Stimulated activated CD4-positive, alpha-beta T cell treated with anti-CD3 and anti-CD28 coated beads, Interleukin-12 subunit alpha, Interleukin-12 subunit beta, amount 100 ng/mL, for 24 hours (primary cell): ENCODE measurements around the gene TCEANC2.

Experiments used
- DNase-seq, 2 experiments: peaks; one replicate each; pipeline ENCODE4 v3.0.0-alpha.2; 2020; ENCODE audit warnings: low read depth in 2 of 2

TCEANC2 gene

GRCh38 chr1:54114001-54114400, 60.6 kb downstream of the TCEANC2 start:
- DNase-seq, result no peak

GRCh38 chr1:54114955-54115354, 61.5 kb downstream of the TCEANC2 start:
- DNase-seq, result no peak

- no peak for DNase-seq
Measured at GRCh38 chr1:54115520-54115919, 62.1 kb downstream of the TCEANC2 start.

- DNase-seq, result no peak
Measured at GRCh38 chr1:54117815-54118563, 64.6 kb downstream of the TCEANC2 start.

DNA sequence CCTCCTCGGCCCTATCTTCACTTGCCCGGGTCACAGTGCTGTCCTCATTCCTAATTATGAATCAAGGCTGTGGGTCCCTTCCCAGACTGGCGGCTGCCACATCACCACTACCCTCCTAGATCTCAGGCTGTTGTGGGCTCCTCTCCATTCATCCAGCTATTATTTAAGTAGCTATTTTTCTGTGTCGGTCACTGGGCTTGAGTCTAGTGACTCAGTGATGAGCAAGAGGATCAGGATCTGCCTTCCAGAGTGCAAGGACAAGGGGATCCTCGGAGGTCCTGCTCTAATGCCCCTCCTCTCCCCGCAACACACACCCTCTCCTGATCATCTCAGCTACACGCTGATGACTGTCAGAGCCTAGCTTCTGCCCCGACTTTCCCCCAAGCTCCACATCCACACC, 65.3 kb downstream of the TCEANC2 start:
- DNase-seq, result no peak

DNA sequence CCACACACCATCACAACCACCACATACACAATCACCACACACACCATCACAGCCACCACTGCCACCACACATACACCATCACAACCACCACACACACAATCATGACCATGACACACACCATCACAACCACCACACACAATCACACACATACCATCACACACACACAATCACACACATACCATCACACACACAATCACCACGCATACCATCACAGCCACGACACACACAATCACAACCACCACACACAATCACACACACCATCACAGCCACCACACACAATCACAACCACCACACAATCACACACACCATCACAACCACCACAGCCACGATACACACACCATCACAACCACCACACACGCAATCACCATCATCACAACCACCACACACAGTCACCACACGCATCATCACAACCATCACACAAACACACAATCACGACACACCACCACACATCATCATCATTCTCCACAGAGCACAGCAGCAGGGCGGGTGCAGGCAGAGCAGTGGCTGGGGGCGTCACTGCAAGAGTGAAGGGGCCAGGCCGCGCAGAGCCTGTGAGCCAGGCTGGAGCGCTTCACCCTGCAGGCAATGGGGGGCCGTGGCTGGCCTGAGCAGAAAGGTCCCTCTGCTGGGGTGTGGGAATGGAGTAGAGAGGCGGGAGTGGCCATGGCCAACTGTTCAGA, 66.8 kb downstream of the TCEANC2 start:
- DNase-seq, result no peak

DNA sequence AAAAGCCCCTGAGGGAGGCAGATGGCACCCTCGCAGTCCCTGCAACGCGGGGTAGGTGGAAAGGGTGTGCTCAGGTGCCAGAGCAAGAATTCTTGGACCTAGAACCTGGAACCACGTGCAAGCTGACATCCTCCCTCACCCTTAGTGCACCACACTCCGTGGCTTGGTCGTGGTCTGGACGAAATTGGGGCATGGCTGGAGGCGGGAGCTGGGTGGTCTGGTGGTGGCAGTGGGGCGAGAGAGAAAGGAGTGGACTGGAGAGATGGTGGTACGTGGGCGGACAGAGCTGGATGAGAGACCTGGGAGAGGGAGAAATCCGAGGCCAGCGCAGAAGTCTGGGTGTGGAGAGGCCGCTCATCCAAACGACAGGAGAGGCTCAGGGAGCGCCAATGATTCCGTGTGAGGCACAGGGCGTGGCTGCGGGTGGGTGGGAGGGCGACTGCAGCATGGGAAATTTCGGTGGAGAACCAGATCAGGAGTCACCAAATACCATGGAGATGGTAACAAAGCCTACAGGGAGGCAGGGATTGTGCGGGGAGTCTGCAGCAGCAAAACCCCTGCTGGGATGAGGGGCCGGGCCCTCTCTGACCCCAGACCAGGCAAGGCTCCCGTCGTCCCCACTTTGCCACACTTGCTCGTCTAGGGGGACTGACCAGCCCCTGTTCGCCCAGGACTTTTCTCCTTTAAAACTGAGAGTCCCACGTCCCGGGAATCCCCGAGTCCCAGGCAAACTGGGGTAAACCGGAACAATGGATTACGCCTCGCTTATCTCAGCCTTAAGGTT, 67.5 kb downstream of the TCEANC2 start:
- DNase-seq, result no peak

GRCh38 chr1:54121482-54122134, 68.2 kb downstream of the TCEANC2 start:
- peak; percentile 28 to 54 for DNase-seq

- DNase-seq, result no peak
Measured at GRCh38 chr1:54122135-54122751, 68.8 kb downstream of the TCEANC2 start.

GRCh38 chr1:54122992-54123391, 69.6 kb downstream of the TCEANC2 start:
- no peak for DNase-seq

- no peak for DNase-seq
Measured at GRCh38 chr1:54124472-54124871, 71.1 kb downstream of the TCEANC2 start.

DNA sequence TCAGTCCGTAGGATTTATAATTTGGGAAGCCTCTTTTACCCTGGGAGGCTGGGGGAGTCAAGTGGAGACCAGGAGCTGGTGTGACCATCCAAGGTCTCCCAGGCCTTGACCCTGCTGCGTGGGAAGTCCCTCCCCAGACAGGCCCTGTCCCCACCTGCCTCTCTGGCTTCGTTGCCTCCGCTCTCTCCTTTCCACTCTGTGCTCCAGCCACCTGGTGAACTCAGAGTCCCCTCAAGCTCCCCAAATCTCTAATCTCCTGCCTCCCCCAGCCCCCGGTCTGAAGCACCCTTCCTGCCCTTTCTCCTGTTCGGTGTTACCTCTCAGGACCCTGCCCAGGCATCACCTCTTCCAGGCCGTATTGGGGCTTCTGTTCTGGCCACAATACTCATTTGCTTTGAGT, 71.5 kb downstream of the TCEANC2 start:
- DNase-seq, result no peak

GRCh38 chr1:54125386-54126070, 72.1 kb downstream of the TCEANC2 start:
- DNase-seq, result no peak

DNA sequence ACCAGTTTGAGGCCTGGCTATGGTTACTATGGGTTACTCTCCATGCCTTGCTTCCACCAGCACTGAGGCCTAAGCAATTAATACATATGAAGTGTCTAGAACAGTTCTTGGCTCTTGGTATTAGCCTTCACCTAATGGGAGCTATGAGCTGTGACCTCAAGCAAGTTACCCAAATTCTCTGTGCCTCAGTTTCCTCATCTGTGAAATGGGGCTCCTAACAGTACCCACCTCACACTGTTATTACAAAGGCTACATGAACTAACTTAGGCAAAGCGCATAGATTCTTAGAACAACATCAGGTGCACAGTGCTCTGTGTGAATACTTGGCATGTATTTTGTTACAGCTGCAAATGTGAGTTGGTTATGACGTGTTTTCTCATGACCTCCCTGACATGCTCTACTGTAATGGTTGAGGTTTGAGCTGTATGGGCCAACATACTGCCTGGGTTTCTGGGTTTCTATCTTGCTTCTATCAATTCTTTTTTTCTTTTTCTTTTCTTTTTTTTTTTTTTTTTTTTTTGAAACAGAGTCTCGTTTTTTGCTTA, 72.9 kb downstream of the TCEANC2 start:
- DNase-seq, result no peak

- no peak for DNase-seq
Measured at GRCh38 chr1:54127594-54128300, 74.3 kb downstream of the TCEANC2 start.

- DNase-seq, result no peak
Measured at GRCh38 chr1:54129858-54130257, 76.5 kb downstream of the TCEANC2 start.

- no peak for DNase-seq
Measured at GRCh38 chr1:54131419-54131818, 78.0 kb downstream of the TCEANC2 start.

DNA sequence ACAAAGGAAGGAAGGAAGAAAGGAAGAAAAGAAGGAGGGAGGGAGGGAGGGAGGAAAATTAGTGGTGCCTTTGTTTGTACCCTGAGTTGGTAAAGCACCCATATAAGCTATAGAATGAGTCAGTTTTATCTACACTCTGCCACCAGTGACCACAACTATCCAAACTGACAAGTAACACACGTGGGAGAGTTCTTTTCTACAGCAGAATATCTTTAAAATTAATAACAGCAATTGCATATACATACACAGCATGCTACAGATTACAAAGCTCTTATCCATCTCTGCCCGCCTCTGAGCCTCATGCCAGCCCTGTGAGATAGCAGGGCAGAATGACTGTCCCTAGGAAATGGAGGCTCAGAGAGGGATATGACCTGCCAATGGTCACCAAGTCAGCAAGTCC, 79.1 kb downstream of the TCEANC2 start:
- DNase-seq, result no peak

GRCh38 chr1:54134295-54134694, 80.9 kb downstream of the TCEANC2 start:
- no peak for DNase-seq

- DNase-seq, result no peak
Measured at GRCh38 chr1:54135436-54136120, 82.2 kb downstream of the TCEANC2 start.
